ENCODE results near the gene THRA. TPM values are rescaled to one million over a fixed set of nuclear protein-coding genes. Genes with fewer than 3 reads are reported as not detected.
A peak's percentile ranks its signal among the peaks of the same experiment; 100 is the strongest.

The THRA gene
- total RNA-seq, 1 experiment from 2014 or later = 18.1 TPM

DNA sequence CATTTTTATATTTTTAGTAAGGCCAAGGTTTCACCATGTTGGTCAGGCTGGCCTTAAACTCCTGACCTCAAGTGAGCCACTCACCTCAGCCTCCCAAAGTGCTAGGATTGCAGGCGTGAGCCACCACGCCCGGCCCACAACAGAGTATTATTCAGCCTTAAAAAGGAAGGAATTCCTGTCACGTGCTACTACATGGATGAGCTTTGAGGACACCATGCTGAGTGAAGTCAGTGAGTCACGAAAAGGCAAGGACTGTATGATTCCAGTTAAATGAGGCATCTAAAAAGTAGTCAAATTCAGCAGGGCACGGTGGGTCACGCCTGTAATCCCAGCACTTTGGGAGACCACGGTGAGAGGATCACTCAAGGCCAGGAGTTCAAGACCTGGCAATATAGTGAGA, 37.9 kb upstream of the THRA start:
- no peak for DNase-seq
- Histone ChIP-seq H3K9me3 (no peaks in the 10 kb centered on the region), H3K4me3 (no peak overlapping the region), H3K36me3 (peaks cover 80% of the 10 kb centered on the region), H3K27me3 (no peaks in the 10 kb centered on the region)

DNA sequence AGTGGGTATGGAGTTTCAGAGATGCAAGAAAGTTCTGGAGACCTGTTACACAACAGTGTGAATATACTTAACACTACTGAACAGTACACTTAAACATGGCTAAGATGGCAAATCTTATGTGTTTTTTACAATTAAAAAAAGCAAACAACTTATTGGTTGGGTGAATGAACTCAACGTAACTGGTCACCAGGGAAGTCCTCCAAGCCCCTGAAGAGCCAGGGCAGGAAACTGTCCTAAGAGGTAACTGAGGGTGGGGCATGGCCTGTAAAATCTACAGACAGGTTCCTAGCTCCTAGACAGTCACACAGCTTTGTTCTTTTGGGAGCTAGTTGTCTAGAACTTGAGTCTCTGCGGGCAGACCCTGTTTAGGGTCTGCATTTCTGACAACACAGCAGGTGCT, 37.2 kb upstream of the THRA start:
- Histone ChIP-seq H3K4me3 (no peak overlapping the region), H3K27me3 (no peaks in the 10 kb centered on the region), H3K9me3 (no peaks in the 10 kb centered on the region), H3K36me3 (peaks cover 75% of the 10 kb centered on the region)
- no peak for DNase-seq

DNA sequence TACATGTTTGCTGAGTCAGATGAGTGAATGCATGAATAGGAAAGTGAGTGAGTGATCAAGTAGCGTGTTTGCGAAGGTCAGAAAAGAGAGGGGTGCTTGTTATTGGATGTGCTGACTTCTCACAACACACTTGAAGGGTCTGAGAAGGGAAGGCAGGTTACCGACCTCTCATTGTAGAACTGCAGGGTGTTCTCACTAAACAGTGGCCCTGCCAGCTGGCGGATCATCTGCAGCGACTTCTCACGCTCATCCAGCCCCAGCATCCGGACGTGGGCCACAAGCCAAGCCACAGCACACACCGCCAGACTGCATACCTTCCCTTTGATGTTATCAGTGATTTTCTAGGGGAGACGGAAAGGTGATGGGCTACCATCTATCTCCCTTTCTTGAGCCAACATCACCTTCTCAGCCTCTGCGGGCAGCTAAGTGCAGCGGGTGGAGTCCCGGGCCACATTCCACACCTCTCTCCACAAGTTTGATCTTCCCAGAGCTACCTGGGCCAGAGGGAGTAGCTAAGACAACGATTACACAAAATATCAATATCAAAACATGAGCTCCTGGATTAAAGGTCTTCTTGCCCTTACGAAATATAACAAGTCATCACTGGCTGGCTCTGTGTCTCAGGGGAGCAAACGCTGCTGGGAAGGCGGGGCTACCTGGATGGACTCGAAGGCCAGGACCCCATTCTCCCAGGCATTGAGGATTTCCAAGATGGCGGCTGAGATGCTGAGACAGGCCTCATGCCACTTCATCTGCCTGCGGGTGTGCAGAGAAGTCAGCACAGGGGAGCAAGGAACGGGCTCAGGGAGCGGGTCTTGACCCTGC, 36.6 kb upstream of the THRA start:
- Histone ChIP-seq H3K9me3 (no peaks in the 10 kb centered on the region), H3K4me3 (no peak overlapping the region), H3K27me3 (no peaks in the 10 kb centered on the region), H3K36me3 (peaks cover 75% of the 10 kb centered on the region)
- no peak for DNase-seq

DNA sequence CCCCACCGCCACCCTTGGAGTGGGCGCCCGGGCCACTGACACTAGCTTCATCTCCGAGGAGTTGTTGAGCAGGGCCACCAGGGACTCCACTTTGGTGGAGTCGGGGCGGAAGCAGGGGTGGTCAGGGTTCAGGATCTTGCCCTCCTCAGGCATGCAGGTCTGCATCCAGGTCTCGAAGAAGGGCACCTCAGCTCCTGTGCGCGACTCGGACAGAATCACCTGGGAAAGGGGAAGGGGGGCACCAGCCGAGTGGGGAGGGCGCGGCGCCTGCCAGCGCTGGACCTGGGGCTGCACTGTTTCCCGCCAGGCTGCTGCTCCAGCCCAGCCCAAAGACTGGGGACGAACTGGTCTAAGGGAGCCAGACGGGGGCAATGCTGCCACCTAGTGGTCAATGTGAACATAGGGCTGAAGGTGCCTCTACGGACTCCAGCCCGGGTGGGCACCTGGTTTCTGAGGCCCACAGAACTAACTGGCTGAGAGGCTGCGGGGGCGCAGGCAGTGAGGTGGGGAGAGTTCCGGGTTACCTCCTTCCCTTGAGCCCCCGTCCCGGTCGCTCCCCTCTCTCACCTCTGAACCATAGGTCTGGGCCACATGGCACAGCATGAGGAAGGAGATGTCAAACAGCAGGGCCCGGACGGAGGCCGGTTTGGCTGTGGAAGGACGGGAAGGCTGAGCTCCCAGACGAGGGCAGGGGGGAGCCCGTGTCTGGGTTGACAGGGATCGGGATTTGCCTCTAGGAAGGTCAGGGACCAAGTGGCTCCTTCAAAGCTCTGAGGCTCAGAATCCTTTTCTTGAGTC, 35.8 kb upstream of the THRA start:
- H3K4me3 ChIP-seq = no peak overlapping the region
- no peaks in the 10 kb centered on the region for H3K27me3 ChIP-seq
- H3K9me3 ChIP-seq = no peaks in the 10 kb centered on the region
- peaks cover 78% of the 10 kb centered on the region for H3K36me3 ChIP-seq
- DNase-seq = peak; percentile 71

DNA sequence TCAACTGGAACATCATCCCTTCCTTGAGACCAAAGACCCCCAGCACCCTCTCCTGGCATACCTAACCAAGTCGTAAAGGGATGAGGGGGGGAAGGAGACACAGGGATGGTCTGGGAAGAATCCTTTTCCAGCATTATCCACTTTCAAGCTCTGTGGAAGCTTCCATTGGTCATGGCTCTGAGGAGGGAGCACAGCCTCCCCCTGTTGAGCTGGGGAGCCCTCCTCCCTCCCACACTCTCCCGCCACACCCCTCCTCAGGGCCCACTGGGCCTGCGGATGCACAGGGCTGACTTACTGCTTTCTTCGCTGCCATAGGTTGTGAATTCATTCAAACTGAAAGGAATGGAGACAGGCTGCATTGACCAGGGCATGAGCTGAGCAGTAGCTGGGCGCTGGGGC, 35.2 kb upstream of the THRA start:
- Histone ChIP-seq H3K27me3 (no peaks in the 10 kb centered on the region), H3K9me3 (no peaks in the 10 kb centered on the region), H3K4me3 (no peak overlapping the region), H3K36me3 (peaks cover 79% of the 10 kb centered on the region)
- DNase-seq = no peak

DNA sequence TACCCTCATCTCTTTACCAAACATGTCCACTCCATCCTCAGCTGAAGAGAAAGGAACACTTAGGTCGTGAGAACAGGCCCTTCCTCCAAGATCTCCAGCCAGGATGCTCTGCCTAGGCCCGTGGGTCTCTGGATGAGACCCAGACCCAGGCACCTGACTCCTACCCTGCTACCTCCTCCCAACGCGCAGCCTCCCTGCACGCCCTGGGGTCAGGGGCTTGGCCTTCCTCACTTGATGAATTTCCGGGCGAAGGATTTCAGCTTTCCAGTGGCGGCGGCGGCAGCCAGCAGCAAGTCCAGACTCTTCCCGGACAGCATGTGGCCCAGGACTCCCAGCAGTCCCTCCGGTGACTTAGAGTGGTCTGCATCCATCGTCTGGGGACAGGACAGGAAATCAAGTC, 34.2 kb upstream of the THRA start:
- no peak overlapping the region for H3K4me3 ChIP-seq
- H3K27me3 ChIP-seq = no peaks in the 10 kb centered on the region
- no peak for DNase-seq
- H3K36me3 ChIP-seq = peaks cover 80% of the 10 kb centered on the region
- H3K9me3 ChIP-seq = no peaks in the 10 kb centered on the region

DNA sequence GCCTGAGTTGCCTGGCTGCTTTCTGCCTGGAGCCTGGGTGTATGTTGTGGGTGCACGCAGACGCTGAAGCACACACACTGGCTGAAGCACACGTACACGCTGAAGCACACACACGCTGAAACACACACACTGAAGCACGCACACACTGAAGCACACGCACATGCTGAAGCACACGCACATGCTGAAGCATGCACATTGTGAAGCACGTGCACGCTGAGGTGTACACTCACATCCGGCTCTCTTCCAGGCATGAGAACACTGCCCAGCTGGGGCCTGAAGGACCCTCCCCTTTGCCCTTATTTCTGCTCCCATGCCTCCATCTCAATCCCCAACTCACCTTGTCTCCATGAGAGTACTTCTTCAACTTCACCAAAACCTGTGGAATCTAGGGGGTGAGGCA, 31.1 kb upstream of the THRA start:
- DNase-seq = no peak
- Histone ChIP-seq H3K36me3 (peaks cover 77% of the 10 kb centered on the region), H3K9me3 (no peaks in the 10 kb centered on the region), H3K27me3 (no peaks in the 10 kb centered on the region), H3K4me3 (no peak overlapping the region)

DNA sequence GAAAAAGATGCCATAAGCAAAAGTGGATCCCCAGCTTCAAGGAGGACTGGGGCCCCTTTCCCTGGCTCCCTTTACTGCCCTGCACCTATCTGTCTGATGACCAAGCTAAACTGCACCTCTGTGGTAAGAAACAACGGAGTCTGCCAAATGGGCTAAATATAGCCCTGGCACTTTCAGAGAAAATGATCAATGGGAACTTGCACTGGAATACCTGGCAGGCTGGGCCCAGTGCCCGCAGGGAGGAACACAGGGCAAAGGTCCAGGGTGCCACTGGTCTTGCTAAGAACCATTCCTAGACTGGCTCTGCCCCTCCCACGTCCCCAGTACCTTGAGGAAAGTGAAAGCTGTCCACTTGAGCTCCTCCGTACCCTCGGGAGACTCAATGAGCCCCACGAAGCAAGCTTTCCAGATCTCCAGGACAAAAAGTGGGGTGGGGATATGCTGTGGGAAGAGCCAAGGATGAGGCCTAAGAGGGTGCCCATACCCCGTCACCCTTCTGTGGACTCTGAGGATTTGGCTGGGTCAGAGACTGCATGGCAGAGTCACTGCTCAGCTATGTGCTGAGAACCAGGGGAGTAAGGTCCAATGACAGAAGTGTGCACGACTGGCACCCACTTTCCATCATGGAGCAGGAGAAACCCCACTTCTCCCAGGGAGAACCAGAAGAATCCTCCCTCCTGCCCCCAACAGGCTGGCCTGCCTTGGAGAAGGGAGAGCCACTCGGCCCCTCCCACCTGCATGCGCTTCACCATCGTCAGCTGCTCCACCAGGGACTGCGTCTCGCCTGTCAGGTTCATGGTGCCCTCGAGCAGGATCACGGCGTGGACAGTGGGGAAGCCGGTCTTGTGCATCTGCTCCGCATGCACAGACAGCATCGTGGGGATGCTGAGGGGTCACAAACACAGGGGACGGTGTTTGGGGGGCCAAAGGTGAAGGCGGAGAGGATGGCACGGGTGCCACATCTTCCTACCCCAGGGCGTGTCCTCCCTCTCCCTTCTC, 30.1 kb upstream of the THRA start:
- no peak for DNase-seq
- Histone ChIP-seq H3K4me3 (no peak overlapping the region), H3K36me3 (peaks cover 72% of the 10 kb centered on the region), H3K9me3 (no peaks in the 10 kb centered on the region), H3K27me3 (no peaks in the 10 kb centered on the region)

DNA sequence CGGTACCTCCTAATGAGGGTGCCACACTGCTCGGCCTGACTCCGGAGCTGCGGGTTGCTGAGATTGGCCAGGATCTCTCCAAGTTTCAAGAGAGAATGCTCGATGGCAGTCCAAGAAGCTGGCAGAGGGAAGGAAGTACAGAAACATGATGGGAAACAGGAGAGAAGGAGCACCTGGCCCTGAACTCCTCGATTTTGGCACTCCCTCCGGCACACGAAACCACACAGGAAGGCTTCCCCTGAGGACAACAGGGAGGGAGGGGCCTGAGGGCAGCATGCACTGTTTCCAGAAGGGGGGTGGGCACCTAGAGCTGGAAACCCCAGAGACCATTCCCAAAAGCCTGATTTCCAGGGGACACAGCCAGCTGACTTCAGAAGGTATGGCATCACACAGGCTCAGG, 29.4 kb upstream of the THRA start:
- H3K27me3 ChIP-seq = no peaks in the 10 kb centered on the region
- no peak overlapping the region for H3K4me3 ChIP-seq
- peaks cover 70% of the 10 kb centered on the region for H3K36me3 ChIP-seq
- DNase-seq = no peak
- H3K9me3 ChIP-seq = no peaks in the 10 kb centered on the region

DNA sequence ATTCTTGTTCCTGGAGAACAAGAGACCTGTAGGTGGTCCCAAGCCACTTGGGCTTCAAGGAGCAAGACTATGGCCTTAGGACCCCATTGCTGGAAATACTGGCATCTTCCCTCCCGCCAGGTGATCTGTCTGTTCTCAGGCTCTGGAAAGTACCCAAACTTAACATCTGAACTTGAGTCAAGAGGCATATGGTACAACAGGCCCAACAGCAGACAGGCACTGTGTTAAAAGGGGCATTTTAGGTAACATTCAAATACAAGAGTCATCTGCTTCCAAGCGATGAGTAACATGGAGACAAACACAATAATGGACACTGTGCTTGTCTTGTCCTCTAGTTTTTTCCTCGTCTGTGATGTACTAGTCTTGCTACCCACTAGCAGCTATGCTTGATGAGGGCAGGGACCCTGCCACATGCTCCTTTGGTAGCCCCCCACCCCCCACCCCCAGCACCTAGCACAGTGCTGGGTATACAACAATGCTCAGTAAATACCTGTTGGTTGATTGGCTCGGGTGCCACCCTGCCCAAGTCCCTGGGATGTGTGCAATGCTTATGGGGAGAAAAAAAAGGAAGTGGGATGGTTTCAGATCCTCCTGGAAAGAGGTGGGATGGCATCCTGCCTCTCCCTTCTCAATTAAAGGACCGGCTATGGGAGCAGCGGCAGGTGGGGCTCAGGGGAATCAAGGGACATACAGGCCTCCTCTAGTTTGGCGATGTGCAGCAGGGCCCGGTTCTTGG, 28.2 kb upstream of the THRA start:
- no peak for DNase-seq
- Histone ChIP-seq H3K4me3 (no peak overlapping the region), H3K36me3 (peaks cover 63% of the 10 kb centered on the region), H3K9me3 (no peaks in the 10 kb centered on the region), H3K27me3 (no peaks in the 10 kb centered on the region)

DNA sequence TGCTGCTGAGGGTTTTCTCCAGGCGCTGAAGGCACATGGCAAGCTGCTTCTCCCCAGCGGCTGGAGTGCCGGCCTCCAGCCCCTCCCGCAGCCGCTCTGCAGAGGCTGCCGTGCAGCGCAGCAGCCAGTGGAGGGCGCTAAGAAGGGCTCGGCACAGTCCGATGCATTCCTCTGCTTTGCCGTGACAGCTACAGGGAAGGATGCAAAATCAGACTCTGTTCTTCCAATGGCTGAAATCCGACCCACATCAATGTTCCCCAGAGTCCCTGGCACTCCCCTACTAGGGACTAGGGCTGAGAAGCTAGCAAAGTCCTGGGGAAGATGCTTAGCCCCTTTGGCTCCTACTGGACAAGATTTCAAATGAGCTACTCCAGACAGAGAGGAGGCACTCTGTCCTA, 27.6 kb upstream of the THRA start:
- Histone ChIP-seq H3K36me3 (peaks cover 60% of the 10 kb centered on the region), H3K4me3 (no peak overlapping the region), H3K27me3 (no peaks in the 10 kb centered on the region), H3K9me3 (no peaks in the 10 kb centered on the region)
- DNase-seq = no peak

DNA sequence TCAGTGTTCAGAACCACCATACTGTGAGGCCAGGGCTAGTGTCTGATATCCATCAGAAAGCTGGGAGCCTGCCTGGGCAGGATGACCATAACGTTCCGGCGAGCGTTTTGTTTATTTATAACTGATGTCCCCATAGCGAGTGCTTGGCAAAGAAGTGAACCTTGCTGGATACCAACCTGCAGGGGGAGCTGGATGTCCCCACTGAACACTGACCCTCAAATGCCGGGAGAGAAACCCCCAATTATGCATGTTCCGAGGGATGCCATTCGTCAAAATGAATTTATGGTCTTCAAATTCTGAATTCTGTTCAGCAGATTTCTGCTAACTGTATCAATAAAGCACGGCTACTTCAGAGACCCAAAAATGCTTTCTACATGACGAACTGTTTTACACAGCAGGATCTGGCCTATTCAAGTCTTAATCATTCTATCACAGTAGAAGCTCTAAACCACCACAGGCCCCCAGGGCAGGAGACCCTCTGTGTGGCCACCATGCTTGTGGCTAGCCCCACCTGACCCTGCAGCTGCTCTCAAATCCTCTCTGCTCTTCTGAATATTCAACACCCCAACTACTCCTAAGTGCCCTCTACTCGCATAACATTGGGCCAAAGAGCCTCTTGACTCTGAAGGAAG, 23.8 kb upstream of the THRA start:
- H3K4me3 ChIP-seq = no peak overlapping the region
- peak; percentile 68 for DNase-seq
- no peaks in the 10 kb centered on the region for H3K27me3 ChIP-seq
- H3K36me3 ChIP-seq = peaks cover 37% of the 10 kb centered on the region
- H3K9me3 ChIP-seq = no peaks in the 10 kb centered on the region

DNA sequence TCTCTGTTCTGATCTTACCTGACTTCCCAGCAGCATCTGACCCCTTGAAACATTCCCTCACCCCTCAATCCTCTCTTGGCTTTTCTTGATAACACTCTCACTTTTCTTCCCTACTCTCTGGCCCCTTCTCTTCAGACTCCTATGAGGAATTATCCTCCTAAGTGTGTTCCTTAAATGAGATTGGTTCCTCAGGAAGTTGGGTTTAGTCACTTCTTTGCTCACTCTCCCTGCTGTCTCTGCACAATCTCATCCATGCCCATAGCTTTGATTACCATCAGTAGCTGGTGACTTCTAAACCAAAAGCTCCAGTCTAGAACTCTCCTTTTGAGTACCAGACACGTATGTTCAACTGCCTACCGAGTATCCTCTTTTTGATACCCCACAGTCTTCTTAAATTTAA, 21.6 kb upstream of the THRA start:
- Histone ChIP-seq H3K4me3 (no peak overlapping the region), H3K9me3 (no peaks in the 10 kb centered on the region), H3K27me3 (no peaks in the 10 kb centered on the region), H3K36me3 (peaks cover 20% of the 10 kb centered on the region)
- no peak for DNase-seq

DNA sequence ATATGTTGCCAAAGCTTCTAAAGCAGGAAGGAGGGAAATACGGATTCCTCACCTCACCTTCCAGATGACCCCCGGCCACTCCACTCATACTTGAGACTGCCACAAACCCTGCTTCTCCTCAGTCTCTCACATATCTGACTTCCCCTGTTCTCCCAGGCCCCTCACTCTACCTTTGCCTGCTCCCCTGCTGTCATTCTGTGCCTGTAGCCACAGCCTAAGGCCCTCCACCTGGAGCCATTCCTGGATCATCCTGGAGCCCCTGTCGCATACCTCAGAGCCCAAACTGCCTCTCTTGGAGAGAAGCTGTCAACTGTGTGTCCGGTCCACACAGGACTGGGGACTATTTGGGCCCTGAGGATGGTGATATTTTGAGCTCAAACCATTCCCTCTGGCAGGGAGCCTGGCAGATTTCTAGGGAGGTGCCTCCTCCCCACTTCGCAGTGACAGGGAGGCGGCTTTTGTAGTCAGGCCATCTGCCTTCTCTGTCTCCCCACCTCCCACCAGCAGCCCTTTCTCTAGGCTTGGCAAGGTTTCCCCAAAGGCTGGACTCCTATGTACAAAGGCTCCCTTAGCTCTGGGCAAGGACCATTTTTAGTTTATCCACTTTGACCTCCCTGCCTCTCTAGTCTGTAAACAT, 6.3 kb upstream of the THRA start:
- no peaks in the 10 kb centered on the region for H3K9me3 ChIP-seq
- H3K4me3 ChIP-seq = no peak overlapping the region
- H3K36me3 ChIP-seq = peaks cover 19% of the 10 kb centered on the region
- no peak for DNase-seq
- no peaks in the 10 kb centered on the region for H3K27me3 ChIP-seq

DNA sequence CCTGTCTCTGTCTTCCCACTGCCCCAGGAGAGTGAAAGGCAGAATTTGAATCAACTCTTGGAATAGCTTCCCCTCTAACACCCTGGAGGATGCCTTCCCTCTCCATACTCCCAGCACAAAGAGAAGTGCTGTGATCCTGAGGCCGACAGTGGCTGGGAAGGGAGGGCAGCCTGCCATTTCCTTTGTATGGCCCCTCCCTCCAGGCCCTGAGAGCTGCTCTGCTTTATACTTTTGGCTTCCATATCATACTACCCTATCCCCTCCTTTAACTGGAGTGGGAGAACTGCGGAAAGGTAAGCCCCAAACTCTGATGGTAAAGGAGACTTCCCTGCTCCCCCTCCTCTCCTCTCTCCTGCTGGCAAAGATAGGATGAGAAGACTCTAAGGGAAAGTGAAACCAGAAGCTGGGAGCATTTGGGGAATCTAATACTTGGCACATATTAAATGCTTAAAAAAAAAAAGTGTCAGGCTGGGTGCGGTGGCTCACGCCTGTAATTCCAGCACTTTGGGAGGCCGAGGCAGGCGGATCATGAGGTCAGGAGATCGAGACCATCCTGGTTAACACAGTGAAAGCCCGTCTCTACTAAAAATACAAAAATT, 4.5 kb upstream of the THRA start:
- H3K9me3 ChIP-seq = no peaks in the 10 kb centered on the region

More for the DNA sequence above, 4.5 kb upstream of the THRA start:
- Histone ChIP-seq H3K4me3 (no peak overlapping the region), H3K36me3 (peaks cover 1% of the 10 kb centered on the region), H3K27me3 (no peaks in the 10 kb centered on the region)
- DNase-seq = no peak

Measured in MG63 (cell line).